Glomerular visceral epithelial cell (primary cell): ENCODE data around the gene SETD1A.

Source experiments
- DNase-seq: peaks from one replicate; pipeline ENCODE4 v3.0.0-alpha.2; 2016; ENCODE audit errors: extremely low spot score

Gene SETD1A

DNA sequence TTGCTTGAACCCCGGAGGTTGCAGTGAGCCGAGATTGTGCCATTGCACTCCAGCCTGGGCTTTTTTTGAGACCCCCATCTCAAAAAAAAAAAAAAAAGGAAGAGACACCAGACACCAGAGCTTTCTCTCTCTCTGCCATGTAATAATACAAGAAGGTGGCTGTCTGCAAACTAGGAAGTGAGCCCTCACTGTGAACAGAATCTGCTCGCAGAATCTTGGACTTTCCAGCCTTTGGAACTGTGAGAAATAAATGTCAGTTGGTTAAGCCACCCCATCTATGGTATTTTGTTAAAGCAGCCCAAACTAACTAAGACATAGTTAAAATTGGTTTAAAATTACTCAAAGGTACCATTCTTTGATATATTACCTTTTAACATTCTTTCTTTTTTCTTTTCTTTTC is 63.0 kb downstream of the SETD1A start:
- no peak for DNase-seq

DNA sequence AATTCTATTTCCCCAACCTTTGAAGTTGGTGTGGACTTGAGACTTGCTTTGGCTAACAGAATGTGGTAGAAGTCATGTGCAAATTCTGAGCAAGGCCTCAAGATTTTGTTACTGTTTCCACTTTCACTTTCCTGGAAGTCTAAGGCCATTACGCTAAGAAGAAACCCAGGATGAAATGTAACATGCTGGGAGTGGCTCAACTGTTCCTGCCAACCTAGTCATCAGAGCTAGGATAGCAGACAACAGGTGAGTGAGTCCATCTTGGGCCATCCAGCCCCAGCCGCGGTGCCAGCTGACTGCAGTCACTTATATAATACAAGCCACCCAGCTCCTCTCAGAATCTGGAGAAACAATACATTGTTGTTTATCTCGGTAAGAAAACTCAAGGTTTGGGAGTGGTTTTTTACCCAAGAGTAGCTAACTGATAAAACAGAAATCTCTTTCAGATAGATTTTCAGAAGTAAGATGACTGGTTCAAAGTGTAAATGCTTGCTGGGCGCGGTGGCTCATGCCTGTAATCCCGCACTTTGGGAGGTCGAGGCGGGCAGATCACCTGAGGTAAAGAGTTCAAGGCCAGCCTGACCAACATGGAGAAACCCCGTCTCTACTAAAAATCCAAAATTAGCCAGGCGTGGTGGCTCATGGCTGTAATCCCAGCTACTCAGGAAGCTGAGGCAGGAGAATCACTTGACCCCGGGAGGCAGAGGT is 65.1 kb downstream of the SETD1A start:
- DNase-seq: no peak

DNA sequence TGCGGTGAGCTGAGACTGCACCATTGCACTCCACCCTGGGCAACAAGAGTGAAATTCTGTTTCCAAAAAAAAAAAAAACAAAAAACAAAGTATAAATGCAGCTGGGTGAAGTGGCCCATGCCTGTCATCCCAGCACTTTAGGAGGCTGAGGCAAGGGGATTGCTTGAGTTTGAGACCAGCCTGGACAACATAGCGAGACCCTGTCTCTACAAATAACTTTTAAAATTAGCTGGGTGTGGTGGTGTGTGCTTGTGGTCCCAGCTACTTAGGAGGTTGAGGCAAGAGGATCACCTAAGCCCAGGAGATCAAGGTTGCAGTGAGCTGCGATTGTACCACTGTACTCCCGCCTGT is 65.7 kb downstream of the SETD1A start:
- DNase-seq: no peak

DNA sequence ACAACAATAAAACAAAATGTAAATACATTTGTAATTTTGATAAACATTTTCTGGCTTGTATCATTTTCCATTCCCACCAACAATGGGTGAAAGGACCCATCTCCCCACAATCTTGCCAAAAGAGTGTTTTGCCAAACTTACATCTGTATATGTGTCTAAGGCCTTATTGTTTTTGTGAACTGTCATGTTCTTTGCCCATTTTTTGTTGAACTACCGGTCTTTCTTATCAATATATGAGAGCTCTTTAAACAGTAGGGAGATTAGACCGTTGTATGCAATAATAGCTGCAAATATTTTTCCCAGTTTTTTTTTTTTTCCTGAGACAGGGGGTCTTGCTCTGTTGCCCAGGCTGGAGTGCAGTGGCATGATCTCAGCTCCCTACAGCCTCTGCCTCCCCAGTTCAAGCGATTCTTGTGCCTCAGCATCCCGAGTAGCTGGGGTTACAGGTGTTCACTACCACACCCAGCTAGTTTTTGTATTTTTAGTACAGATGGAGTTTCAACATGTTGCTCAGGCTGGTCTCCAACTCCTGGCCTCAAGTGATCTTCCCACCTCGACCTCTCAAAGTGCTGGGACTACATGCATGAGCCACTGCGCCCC is 66.2 kb downstream of the SETD1A start:
- DNase-seq: no peak

DNA sequence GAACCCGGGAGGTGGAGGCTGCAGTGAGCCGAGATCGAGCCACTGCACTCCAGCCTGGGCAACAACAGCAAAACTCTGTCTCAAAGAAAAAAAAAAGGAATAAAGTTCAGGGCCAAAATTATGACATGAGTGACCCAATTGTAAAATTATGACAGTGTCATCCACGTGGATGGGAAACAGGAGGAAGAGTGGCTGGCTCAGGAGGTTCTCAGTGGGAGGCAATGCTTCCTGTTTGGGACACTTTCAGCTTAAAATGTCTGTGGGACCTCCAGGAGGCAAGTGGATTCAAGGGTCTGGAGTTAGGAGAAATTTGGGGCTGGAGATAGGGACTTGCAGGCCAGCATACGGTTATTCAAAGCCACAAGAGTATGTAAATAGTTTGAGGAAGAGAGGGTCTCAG is 67.8 kb downstream of the SETD1A start:
- no peak for DNase-seq

DNA sequence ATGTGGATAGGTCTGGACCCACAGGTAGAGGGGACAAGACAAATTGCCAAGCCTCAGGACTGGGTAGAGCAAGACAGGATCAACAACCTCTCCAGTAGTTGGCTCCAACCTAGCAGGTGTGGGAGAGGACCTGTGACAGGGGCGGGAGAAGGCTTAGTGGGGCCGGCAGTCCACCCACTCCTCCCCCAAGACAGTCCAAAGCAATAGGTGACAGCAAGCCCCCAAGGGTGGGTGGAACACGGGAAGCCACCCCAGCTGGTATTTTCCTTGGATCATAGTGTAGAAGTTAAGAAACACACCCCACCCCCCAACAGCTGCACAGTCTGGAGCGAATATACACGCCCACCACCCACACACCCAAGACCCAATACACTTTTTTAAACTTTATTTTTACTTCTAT is 71.7 kb downstream of the SETD1A start:
- DNase-seq: no peak

DNA sequence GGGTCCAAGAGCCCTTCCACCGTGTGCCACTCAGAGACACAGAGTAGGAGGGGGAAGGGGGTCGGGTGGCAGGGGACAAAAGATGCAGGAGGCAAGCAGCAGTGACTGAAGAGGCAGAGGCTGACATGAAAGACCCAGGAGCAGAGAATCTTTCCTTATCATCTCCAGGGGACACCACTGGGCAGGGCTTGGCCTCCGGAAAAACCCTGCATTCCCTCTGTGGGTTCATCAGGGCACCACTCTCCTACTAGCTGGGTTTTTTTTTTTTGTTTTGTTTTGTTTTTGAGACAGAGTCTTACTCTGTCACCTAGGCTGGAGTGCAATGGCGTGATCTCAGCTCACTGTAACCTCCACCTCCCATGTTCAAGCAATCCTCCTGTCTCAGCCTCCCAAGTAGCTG is 73.7 kb downstream of the SETD1A start:
- no peak for DNase-seq

DNA sequence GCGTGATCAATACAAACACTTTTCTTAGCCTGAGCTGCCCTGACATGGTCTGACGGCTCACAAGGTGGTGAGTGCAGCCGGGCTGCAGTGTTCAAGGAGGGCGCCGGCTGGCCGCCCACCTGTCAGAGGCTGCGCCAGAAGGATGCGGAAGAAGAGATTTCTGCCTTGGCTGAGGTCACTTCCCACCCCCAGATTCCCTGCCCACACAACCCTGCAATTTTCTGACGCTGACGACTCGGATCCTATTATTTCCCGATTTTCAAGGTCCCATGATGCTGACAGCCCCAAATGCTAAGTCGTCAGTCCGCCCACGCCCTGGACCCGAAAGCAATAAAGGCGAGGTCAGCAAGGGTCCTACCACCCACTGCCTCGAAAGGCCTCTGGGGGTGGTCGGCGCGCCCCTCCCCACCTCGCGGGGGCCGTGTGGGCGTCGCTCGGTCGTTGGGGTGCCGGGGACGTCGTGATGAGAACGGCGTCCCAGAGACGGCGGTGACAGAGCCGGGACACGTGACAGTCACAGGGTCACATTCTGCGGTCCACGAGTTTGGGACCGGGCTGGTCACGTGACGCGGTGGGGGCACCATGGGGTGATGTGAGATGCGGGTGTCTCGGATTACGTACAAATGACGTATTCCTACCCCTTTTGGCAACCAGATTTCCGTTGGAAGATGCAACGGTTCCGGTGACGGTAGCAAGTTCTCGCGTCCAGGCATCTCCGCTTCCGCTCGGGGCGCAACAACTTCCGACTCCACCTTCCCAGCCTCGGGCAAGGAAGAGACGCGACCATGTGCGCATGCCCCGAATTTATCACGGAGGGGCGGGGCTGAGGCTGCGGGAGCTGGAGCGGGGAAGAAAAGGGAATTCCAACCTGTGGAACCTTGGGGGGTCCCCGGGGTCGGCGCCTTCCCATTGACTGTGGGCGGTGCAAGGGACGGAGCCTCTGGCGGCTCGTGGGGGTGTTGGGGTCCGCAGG is 75.5 kb downstream of the SETD1A start, which contains the start of gene STX4:
STX4 (plus strand) TSS at position 823 of the 973 bp plus-strand sequence. CDS start 248 bp downstream, outside the sequence.
- DNase-seq: peak; percentile 94

DNA sequence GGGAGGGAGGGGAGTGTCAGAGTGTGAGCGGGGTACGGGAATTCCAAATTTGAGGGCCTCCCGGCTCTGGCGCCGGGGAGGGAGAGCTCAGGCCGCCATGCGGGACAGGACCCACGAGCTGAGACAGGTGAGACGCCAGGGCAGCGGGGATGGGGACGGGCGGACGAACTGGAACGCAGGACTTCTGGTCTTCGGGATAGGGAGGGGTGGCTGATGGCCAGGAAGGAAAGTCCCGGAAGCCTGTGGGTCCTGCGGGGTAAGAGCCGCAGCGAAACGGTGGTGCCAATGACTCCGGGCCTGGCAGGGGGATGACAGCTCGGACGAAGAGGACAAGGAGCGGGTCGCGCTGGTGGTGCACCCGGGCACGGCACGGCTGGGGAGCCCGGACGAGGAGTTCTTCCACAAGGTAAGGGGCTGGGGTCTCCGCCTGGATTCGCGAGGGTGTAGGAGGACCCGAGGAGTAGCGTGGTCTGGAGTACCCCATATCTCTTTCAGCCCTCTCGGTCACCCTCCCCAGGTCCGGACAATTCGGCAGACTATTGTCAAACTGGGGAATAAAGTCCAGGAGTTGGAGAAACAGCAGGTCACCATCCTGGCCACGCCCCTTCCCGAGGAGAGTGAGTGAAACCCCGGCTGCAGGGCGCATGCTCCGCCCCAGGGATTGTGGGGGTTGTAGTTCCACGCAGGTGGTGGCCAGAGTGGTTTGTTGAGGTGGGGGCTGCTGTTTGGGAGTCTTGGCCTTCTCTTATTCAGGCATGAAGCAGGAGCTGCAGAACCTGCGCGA is 76.3 kb downstream of the SETD1A start:
- DNase-seq: peak; percentile 70
